ENCODE measurements around the gene UQCRC2. TPM values are rescaled to one million over a fixed set of nuclear protein-coding genes. Genes with fewer than 3 reads are reported as not detected.

UQCRC2 gene
- total and polyA plus RNA-seq, 2 donors (not counting 3 experiments of a cell fraction or from before 2014, with no cell fraction given): 132 to 189 TPM

DNA sequence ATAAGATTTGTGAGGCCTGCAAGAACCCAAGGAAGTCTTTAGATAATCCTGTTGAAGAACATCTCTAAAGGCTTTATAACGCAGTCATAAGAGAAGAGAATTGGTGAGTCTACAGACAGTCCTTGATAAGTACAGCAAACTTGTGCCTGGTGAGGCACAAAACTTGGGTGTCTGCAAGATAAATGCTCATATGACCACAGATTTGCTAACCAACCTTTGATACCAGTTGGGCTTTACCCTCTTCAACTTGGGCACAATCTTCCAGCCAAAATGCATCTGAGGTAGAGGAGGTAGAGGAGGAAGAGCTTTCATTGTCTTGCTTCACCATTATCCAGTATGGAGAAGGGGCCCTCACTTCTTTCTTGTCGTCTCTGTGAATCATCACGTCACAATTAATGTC, 30.9 kb downstream of the UQCRC2 start:
- no peak overlapping the region for H3K9ac ChIP-seq (replicated peaks; ENCODE audit: extremely low read depth, insufficient read depth, low read length)
- H3K4me3 ChIP-seq (replicated peaks in 1 of 3; ENCODE audit: insufficient read depth in 1 of 3, low read depth in 1 of 3, low read length in 3 of 3): no peak overlapping the region
- H3K4me2 ChIP-seq (ENCODE audit: insufficient read depth, low read length): no peak overlapping the region
- no peaks in the 10 kb centered on the region for H3K27me3 ChIP-seq (ENCODE audit: control insufficient read depth in 2 of 2, insufficient read depth in 2 of 2, low read length in 2 of 2)
- no peaks in the 10 kb centered on the region for H3K9me3 ChIP-seq (replicated peaks; ENCODE audit: control insufficient read depth, insufficient read depth, low read length)
- no peaks in the 10 kb centered on the region for H3K9me1 ChIP-seq (replicated peaks; ENCODE audit: control insufficient read depth, extremely low read depth, insufficient read depth, low read length)
- CTCF ChIA-PET: interaction anchor here (0.8 to 1.8 kb wide), 3 partner anchors 9 to 205 kb away, joined by 4 to 13 read pairs (median 6); no protein-coding TSS in a partner anchor
- BruUV-seq (replicated peaks): no TSS peak
- FAIRE-seq: no peak
- no peak overlapping the region for H3K27ac ChIP-seq (ENCODE audit: insufficient read depth, low read depth, low read length)
- POLR2A ChIA-PET: no interaction called here
- H3K36me3 ChIP-seq (ENCODE audit: control insufficient read depth in 2 of 2, extremely low read depth in 1 of 2, insufficient read depth in 2 of 2, low read length in 2 of 2): peaks cover 18 to 24% of the 10 kb centered on the region in 2 experiments
- no peak for DNase-seq (ENCODE audit: low read depth, low spot score)
- TF ChIP-seq FOS (IDR thresholded peaks at IDR 0.05; ENCODE audit: borderline replicate concordance, insufficient read depth, low read length) (no peak), POLR2A (IDR thresholded peaks at IDR 0.05; ENCODE audit: low read depth, low read length) (no peak), POLR2AphosphoS5 (IDR thresholded peaks at IDR 0.05; ENCODE audit: insufficient read depth, low read depth, low read length) (no peak), JUN (IDR thresholded peaks at IDR 0.05; ENCODE audit: borderline replicate concordance, insufficient read depth, insufficient read length, low read depth) (no peak)
- H3K4me1 ChIP-seq (ENCODE audit: control insufficient read depth, extremely low read depth, insufficient read depth, low read length): no peaks in the 10 kb centered on the region
- intact Hi-C loops (cut with micrococcal nuclease): no loop called here
- no peak overlapping the region for H2AFZ ChIP-seq (ENCODE audit: low read depth, low read length)
- no peaks in the 10 kb centered on the region for H4K20me1 ChIP-seq (replicated peaks; ENCODE audit: control insufficient read depth, extremely low read depth, insufficient read depth, low read length)
- dilution Hi-C loops (cut with MboI; ENCODE audit: extremely low pct_ligation_motif_present, low sequenced_read_pairs): no loop called here
- H3K79me2 ChIP-seq (ENCODE audit: control insufficient read depth, insufficient read depth, low read length): no peaks in the 10 kb centered on the region

DNA sequence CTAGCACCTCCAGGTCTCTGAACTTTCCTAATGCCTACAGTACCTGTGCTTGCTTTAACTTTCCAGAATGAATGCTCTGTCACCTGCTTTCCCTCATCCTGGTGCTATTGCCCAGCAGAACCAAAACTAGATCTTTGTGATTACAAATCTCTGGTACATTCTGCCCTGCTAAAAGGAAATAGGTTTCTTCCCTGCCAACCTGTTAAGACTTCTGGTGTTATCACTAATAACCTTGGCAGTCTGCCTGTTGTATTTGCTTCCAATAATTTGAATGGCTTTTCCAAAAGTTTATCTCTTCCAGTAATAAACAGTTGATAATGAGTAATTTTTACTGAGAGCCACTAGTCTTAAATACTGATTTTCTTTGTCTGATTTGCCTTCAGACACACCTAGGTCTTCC, 32.4 kb downstream of the UQCRC2 start:
- no TSS peak for BruUV-seq (replicated peaks)
- H3K4me2 ChIP-seq (ENCODE audit: insufficient read depth, low read length): no peak overlapping the region
- dilution Hi-C loops (cut with MboI; ENCODE audit: extremely low pct_ligation_motif_present, low sequenced_read_pairs) (no loop called here), intact Hi-C loops (cut with micrococcal nuclease) (no loop called here)
- no peaks in the 10 kb centered on the region for H3K79me2 ChIP-seq (ENCODE audit: control insufficient read depth, insufficient read depth, low read length)
- no peaks in the 10 kb centered on the region for H4K20me1 ChIP-seq (replicated peaks; ENCODE audit: control insufficient read depth, extremely low read depth, insufficient read depth, low read length)
- H3K9me1 ChIP-seq (replicated peaks; ENCODE audit: control insufficient read depth, extremely low read depth, insufficient read depth, low read length): no peaks in the 10 kb centered on the region
- peaks cover 10 to 14% of the 10 kb centered on the region in 2 experiments for H3K36me3 ChIP-seq (ENCODE audit: control insufficient read depth in 2 of 2, extremely low read depth in 1 of 2, insufficient read depth in 2 of 2, low read length in 2 of 2)
- no peak for FAIRE-seq
- no peaks in the 10 kb centered on the region for H3K4me1 ChIP-seq (ENCODE audit: control insufficient read depth, extremely low read depth, insufficient read depth, low read length)
- no peak overlapping the region for H2AFZ ChIP-seq (ENCODE audit: low read depth, low read length)
- ChIA-PET POLR2A (no interaction called here), CTCF (interaction anchor here (1.7 to 1.8 kb wide), 2 partner anchors 92 to 203 kb away, joined by 8 to 13 read pairs; no protein-coding TSS in a partner anchor)
- H3K9ac ChIP-seq (replicated peaks; ENCODE audit: extremely low read depth, insufficient read depth, low read length): no peak overlapping the region
- H3K4me3 ChIP-seq (replicated peaks in 1 of 3; ENCODE audit: insufficient read depth in 1 of 3, low read depth in 1 of 3, low read length in 3 of 3): no peak overlapping the region
- TF ChIP-seq, protein P1, sequence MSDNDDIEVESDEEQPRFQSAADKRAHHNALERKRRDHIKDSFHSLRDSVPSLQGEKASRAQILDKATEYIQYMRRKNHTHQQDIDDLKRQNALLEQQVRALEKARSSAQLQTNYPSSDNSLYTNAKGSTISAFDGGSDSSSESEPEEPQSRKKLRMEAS (IDR thresholded peaks at IDR 0.05; ENCODE audit: insufficient read depth, insufficient read length): no peak
- no peak for TF ChIP-seq JUN (IDR thresholded peaks at IDR 0.05; ENCODE audit: borderline replicate concordance, insufficient read depth, insufficient read length, low read depth)
- no peak for TF ChIP-seq MYC (IDR thresholded peaks at IDR 0.05; ENCODE audit: low read depth, low read length)
- TF ChIP-seq, protein P2, sequence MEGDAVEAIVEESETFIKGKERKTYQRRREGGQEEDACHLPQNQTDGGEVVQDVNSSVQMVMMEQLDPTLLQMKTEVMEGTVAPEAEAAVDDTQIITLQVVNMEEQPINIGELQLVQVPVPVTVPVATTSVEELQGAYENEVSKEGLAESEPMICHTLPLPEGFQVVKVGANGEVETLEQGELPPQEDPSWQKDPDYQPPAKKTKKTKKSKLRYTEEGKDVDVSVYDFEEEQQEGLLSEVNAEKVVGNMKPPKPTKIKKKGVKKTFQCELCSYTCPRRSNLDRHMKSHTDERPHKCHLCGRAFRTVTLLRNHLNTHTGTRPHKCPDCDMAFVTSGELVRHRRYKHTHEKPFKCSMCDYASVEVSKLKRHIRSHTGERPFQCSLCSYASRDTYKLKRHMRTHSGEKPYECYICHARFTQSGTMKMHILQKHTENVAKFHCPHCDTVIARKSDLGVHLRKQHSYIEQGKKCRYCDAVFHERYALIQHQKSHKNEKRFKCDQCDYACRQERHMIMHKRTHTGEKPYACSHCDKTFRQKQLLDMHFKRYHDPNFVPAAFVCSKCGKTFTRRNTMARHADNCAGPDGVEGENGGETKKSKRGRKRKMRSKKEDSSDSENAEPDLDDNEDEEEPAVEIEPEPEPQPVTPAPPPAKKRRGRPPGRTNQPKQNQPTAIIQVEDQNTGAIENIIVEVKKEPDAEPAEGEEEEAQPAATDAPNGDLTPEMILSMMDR (IDR thresholded peaks at IDR 0.05; ENCODE audit: extremely low read depth in 1 of 2, insufficient read depth in 1 of 2, low read depth in 1 of 2, low read length in 2 of 2): no peak
- TF ChIP-seq FOS (IDR thresholded peaks at IDR 0.05; ENCODE audit: borderline replicate concordance, insufficient read depth, low read length): no peak
- TF ChIP-seq EZH2 (IDR thresholded peaks at IDR 0.05; ENCODE audit: borderline replicate concordance, low read depth, low read length, severe bottlenecking): no peak
- no peak for TF ChIP-seq POLR2A (IDR thresholded peaks at IDR 0.05; ENCODE audit: low read depth, low read length)
- no peak for TF ChIP-seq POLR2AphosphoS5 (IDR thresholded peaks at IDR 0.05; ENCODE audit: insufficient read depth, low read depth, low read length)
- no peak for TF ChIP-seq GATA2 (IDR thresholded peaks at IDR 0.05; ENCODE audit: insufficient read depth, insufficient read length, low read depth, low read length)
- no peaks in the 10 kb centered on the region for H3K27me3 ChIP-seq (ENCODE audit: control insufficient read depth in 2 of 2, insufficient read depth in 2 of 2, low read length in 2 of 2)
- no peak overlapping the region for H3K27ac ChIP-seq (ENCODE audit: insufficient read depth, low read depth, low read length)
- DNase-seq (ENCODE audit: low read depth, low spot score): no peak
- no peaks in the 10 kb centered on the region for H3K9me3 ChIP-seq (replicated peaks; ENCODE audit: control insufficient read depth, insufficient read depth, low read length)

Data from endothelial cell of umbilical vein (primary cell).